ENCODE results near the gene CYTH1.

The CYTH1 gene

DNA sequence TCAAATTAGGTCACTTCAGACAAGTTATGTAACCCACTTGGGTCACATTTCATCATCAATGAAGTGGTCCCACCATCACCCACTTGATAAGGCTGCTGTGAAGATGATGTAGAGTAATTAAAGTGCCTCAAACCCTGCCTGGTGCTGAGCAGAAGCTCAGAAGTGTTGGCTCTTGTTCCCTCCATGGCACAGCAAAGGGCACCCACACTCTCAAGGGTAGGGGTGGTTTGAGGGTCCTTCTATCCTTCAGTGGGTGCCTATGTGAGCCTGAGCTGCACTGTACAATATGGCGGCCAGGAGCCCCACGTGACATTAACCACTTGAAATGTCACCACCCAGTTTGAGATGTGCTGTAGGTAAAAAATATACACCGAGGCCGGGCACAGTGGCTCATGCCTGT lies 71.5 kb downstream of the CYTH1 start:
- DNase-seq, result no peak

DNA sequence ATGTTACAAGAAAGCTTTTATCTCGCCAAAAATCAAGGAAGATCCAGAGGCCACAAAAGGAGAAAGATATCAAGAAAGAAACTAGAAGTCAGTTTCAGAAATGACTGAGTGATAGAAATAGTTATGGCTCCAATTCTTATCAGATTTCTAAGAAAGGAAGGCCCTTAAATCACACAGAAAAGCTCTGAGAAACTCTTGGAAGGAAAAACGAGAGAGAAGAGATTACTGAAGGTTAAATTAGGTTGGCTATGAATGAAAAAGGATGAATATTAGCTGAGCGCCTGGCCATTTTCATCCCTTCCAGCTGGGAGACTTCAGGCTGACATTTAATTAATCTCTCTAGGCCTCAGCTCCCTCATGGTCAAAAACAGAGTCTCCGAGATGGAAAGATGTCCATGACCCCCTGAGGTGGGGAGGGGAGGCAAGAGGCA lies 72.3 kb downstream of the CYTH1 start:
- DNase-seq, result no peak

DNA sequence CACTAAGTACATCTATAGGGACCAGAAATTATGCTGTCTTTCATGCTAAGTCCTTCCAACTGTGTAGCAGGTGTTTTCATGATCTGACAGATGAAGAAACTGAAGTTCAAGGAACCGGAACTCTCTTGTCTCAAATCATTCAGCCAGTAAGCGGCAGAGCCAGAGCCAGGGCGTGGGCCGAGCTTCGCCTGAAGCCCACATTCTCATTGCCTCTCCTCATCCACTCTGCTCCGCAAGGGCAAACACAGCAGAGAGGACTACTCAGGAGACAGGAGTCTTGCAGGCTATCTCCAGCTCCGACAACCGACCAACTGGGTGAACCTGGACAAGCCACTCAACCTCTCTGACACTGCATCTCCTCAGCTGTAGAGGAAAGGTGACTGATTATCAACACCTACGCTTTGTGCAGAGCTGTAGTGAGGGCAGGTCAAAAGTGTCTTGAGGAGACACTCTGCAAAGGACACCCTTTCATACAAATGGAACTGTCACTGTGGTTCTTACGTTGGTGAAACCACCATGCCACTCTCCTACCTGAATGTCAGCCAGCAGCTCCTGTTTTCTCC lies 72.9 kb downstream of the CYTH1 start:
- DNase-seq, result no peak

DNA sequence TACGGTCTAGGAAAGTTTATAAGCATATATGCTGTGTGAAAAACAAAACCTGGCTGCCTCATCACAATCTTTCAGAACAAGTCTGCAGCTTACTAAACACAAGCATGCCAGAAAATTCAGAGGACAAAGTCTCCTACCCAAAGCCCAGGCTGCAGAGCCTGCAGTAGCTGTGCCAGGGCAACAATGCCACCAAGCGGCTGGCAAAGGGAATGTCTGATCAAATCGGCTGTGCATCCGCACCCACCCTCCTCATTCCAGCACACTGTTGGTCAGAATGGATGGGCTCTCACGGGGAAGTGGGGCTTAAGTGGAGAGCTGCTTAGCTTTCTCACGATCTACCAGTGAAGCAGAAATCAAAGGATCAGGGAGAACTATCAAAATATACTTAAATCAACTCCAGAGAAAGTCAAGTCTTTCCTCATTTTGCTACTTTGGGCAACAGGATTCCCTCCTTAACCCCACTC lies 73.5 kb downstream of the CYTH1 start:
- DNase-seq, result peak; percentile 48 to 82

DNA sequence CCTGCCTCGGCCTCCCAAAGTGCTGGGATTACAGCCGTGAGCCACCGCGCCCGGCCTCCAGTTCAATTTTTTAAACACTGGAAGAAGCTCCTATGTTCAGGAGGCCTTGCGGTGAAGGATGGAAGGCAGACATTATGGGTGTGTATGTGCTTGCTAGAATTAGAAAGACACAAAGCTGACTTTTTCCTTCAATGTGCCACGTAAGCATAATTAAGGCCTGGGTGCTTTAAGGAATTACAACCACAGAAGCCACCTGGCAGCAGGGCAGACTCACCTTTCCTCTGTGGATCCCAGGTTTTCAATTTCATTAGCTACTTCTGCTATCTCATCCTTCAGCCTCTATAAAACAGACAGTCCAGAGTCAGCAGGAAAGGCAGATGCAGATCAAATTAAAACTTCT lies 74.2 kb downstream of the CYTH1 start:
- DNase-seq, result no peak

DNA sequence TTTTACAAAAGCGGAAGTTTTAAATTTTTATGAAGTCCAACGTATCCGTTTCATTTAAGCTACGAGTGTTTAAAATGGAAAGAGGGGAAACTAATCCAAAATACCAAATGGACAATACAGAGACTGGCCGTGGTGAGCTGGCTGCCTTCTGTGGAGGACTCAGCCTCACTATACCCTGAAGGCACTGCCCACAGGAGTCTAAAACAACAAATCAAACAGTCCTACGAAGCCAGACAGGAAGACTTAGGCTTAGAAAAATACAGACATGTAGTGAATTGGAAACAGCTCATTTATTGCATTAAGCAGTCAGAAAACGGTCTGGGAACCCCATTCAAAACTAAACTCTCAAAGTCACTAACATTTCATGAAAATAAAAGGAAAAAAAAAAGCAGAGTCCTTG lies 75.1 kb downstream of the CYTH1 start:
- DNase-seq, result no peak

DNA sequence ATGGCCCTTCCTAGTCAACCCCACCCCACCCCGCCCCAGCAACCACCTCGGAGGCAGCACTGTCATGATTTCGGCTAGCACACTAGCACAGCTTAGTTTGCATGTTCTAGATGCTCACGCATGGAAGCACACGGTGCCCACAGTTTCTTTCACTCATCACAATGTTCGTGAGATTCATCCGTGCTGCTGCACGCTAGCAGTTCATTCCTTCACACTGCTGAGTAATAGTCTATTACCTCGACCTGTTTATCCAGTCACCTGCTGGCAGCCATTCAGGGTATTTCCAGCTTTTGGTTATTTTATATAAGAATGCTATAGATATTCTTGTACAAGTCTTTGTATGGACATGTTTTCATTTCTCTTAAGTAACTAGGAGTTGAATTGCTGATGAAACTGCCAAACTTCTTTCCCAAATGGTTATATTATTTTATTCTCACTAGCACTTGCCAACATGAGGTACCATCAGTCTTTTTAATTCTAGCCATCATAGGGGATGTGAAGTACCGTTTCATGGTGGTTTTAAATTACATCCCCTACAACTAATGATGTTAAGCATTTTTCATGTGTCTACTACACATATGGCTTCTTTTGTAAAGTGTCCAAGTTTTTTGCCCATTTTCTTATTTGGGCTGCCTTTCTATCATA lies 75.7 kb downstream of the CYTH1 start:
- no peak for DNase-seq

DNA sequence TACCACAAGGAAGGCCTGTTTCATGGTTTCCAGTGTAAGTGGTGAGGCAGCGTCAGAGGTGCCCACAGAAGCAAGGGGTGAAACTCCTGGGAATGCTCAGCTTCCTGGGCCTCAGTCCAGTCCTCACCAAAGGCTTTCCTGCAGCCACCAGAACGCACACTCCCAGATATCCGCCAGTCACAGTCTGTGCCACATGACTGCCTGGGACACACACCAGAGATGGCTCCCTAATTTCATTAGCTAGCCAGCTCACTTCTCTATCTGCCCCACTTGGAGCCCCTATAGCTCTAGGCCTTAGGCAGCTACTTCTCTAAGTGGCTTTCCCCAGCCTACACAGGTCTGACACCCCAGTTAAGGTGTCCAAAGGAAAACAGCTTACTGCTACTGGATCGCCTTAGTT lies 77.0 kb downstream of the CYTH1 start:
- DNase-seq, result no peak

DNA sequence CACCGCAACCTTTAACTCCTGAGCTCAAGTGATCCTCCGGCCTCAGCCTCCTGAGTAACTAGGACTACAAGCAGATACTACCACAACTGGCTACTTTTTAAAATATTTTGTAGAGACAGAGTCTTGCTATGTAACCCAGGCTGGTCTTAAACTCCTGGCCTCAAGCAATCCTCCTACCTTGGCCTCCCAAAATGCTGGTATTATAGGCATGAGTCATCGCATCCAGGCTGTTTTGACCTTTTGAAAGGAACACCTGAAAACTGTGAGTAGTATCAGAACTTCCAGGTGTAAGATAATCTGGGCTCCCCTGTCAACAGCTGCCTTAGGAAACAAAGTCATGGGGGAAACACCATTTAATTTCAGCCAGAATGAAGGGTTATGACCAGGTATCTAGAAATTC lies 77.5 kb downstream of the CYTH1 start:
- no peak for DNase-seq

DNA sequence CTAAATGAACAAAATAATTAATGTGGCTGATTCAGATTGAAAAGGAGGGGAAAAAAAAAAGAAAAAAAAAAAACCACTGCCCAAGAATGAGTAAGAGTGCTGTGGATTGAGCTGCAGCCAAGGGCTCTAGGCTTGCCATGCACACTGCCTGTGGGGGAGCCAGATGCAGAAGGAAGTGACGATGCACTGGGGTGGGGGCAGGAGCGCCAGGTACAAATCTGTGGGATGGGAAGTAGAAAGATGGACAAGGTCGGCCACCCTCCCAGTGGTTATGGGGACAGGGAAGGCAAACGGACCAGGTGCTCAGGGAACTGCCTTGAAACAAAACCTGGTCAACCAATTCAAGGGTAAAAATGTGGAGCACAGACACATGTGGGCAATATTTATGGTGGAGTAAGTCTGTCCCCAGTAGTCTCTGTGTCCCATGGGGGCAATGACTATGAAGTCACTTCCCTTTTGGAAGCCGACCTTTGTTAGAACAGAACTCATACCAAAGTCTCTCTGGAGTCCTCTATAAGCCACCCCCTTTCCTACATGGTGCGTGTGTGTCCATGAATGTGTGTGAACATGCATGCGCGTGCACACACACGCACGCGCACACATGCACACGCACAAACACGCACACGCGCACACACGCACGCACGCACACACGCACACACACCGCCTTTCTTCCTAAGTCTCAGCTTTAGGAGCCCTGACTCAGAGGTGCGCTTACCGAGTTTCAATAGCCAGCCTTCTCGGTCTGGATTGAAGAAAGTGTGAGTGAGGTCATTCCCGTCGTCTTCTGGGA lies 84.3 kb downstream of the CYTH1 start:
- no peak for DNase-seq

DNA sequence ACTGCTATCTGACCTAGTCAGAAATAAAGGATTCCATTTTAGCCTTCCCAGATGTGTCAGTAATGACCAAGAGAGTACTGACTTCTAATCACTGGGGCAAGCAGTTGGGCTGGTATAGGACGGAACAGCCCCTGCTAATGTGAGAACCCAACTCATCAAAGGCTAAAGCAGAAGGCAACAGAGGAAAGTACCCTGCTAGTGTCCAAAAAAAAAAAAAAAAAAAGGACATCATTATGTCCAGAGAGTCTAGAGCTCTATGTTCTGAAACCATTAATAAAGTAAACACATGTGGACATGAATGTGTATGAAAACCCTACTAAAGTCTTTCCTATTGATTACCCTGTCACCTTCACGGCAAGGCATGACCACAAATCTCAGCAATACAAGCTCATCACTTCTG lies 85.0 kb downstream of the CYTH1 start:
- DNase-seq, result no peak

DNA sequence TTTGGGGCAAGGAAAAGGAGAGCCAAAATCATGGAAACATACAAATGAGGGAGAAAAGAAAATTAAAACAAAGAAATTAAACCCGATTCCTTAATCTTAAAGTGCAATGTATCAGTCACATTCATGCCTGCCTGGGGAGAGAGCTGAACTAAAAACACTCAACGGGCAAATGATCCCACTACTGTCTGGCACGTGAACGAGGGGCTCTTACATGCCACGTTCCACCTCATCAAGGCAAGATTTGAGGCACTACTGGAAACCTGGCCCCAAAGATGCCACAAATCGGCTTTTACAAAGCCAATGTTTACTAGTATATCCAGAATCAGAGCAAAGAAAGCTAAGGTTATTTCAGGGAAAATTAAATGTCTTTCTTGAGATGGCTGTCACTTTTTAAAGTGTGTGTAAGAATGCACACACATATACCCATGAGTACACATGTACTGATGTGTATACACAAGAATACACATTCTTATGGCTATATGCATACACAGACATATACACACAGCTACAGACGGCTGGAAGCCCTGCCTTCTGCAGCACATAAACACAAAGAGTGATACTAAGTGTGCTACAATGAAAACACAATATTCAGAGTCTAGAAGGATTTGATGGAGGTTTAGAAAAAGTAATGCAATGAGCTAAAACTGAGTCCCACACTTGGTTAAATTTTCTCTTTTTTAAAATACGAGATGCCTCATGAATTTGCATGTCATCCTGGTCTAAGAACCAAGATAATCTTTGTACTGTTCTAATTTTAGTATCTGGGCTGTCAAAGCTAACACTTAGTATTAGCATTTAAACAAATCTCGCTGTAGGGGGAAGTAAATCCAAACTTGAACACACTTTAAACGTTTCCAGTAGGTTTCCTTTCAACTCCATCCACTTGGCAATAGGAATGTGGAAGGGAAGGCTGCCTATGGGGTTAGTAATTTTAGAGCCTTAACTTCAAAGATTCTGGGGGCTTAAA lies 85.8 kb downstream of the CYTH1 start:
- DNase-seq, result peak in 1 of 2 experiments; percentile 16

DNA sequence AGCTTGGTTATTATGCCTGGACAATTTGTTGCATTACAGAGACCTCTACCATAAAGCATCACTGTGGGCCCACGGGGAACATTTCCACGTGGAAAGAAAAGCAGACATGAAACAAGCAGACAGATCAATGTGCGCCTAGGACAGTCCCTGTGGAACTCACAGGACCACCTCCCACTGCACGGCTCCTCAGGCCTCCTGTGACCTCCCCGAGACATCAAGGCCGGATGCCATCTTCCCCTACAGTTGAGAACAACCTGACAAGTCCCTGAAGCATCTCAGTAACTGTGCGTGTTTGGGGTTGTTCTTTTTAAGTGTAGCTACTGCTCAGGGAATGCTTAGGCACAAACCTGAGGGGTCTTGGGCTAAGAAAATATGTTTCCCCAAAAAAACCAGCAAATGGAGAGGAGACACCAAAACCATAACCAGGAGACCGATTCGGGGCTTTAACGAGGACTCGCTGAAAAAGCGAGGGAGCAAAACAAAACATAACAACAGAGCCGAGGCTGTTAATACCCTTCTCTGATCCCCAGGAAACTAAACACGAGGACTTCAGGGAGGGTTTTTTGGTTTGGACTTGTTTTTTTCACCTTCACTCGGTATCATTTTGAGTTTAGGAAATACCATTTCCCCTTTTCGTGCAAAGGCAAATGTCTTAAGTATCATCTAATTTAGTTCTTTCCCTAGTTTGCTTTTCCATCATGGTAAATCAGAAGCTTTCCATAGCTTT lies 87.1 kb downstream of the CYTH1 start:
- DNase-seq, result no peak

DNA sequence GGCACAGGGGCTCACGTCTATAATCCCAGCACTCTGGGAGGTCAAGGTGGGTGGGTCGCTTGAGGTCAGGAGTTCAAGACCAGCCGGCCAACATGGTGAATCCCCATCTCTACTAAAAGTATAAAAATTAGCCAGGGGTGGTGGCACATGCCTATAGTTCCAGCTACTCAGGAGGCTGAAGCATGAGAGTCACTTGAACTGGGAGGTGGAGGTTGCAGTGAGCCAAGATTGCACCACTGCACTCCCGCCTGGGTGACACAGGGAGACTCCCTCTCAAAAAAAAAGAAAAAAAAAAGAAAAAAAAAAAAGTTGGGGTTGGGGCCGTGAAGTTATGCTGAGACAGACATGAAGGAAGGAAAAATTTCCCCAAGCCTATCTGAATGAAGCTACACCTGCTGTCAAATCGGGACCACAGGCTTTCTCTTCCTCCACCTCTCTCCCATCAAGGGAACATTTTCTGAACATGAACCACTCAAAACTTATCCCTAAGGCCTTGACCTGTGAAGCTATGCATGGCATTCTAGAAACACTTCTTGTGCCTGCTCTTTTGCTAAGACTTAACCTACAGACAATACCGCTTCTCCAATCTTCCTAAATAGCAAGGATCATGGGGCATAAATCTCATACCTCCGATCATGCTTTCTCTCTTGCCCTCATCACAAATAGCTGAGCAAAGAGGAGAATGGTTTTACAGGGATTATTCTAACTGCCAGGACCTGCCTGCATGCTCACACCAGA lies 88.6 kb downstream of the CYTH1 start:
- DNase-seq, result no peak

DNA sequence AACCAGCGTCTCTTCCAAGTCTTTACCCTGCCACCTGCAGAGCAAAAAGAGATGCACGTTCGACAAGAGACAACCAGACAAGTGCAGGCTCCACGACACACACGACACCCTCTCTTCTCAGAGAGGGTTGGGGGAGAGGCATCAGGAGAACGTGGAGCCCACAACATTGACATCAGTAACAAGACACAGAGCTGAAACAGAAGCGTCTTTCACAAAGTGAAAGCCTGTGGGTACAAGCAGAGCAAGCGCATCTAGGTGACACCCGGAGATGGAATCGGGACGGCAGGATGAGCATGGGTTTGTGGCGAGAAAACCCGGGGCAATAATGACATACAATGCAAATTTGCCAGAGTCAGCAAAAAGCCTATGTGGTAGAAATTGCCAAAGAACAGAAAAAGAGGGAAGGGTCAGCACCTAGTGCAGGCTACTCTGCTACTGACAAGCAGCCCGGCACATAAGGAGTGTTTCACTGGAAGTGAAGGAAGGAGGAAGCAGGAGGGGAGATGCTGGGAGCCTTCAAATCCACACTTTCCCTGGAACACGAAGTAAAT lies 89.5 kb downstream of the CYTH1 start:
- no peak for DNase-seq

DNA sequence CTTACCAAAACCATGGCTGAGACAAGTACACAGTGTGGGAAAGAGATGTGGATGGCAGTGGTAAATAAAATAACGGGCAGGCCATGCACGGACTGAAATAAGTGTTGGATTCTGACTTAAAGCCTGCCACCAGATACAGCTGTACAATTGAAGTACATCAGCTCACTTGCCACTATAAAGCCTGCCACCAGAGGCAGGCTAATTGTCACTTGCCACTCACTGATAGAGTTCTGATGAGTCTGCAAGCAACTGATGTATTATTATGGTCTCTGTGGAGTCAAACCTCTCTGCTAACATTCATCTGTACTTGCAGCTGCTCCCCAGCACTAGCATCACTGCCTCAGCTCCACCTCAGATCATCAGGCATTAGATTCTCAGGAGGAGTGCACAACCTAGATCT lies 93.0 kb downstream of the CYTH1 start:
- no peak for DNase-seq

DNA sequence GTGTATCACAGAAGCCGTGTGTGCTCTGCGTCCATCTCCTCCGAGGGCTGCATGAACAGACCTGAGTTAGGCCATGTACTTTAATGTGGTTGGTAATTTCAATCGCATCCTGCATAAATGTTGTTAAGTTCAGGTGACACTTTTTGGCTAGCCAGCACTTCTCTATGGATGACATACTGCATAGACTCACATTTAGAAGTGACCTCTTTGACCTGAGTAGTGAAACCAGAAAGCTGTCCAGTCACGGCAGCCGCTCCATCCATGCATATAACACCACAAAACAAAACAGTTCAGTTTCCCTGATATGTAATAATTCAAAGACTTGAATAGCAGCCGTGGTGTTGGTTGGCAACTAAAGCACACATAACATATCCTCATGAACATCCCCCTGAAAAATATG lies 94.1 kb downstream of the CYTH1 start:
- no peak for DNase-seq

DNA sequence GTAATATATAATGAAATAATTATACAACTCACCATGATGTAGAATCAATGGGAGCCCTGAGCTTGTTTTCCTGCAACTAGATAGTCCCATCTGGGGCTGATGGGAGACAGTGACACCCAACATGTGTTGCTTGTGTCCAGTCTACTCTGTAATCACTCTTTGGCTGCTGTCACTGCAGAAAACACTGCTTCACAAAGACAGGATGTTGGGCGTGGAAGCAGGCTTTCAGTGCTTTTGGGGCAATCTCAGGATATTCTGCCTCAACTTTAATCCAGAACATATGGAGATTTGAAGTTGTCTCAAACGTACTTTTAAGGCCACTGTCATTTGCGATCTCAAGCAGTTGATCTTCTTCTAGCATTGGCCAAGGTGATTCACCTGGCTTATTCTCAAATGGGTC lies 94.9 kb downstream of the CYTH1 start:
- DNase-seq, result no peak

DNA sequence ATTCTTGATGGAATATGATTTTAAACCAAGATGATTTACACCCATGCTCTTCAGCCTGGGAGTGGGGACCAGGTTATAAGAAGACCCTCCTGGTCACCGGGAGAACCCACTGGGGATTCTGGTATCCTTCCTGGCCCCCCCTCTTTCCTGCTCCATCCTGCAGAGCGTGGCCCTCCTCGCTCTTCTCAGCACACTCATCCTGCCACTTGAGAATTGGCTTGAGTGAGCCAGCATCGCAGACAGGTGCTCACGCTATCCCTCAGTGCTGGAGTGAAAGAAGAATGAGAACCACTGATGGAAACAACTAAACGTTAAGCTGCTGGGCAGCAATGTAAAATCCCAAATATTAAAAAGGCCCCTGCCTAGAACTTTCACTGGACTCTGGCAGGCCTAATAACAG lies 98.0 kb downstream of the CYTH1 start:
- no peak for DNase-seq

DNA sequence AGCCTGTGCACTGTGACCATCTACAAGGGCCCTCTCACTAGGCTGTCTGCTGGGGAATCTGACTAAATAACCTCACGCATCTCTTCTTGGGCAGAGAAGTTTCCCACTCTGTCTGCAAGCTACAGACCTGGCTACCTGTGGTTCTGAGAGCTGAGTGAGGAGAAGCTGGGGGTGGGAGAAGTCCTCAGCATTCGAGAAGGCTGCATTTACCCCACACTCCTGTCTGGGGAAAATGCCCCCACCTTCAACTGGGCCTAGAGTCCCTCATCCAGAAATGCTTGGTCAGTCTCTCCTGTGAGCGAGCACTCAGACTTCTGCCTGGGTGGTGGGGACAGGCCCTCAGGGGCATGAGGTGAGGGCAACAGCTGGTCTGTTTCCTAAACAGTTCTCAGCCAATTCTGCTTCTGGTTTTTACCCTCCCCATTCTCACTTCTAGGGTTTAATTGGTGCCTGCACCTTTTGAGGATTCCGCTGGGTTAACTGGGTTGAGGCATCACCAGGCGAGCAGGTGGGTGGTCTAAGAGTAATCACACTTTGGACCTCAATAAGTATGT lies 98.6 kb downstream of the CYTH1 start:
- no peak for DNase-seq

DNA sequence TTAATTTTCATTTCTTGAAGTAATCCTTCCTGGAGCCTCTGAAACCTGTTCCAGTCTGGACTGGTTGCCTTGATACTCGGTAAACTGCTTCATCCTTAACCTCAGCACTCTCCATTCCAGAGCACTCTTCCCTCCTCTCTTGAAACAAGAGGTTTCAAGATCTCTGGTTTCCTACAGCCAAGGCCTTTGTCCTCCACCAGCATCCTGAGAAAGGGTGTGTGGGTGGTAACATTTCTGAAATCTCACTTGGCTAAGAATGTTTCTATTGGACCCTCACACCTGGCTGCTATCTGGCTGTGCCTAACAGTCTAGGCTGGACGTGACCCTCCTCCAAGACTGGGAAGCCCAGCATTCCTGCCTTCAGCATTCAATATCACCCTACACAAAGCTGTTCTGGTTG lies 99.7 kb downstream of the CYTH1 start:
- no peak for DNase-seq
